ENCODE results near the gene CAPS.

GRCh38 chr19:5923356-5923755 lies 9.3 kb downstream of the CAPS start:
- TF ChIP-seq CTCF (conservative IDR thresholded peaks at IDR 0.05) (no peak), ZFX (IDR thresholded peaks at IDR 0.05) (no peak)
